Cardiac muscle cell (in vitro differentiated cells and primary cell): ENCODE measurements around the gene TNNI3K. TPM values are rescaled to one million over a fixed set of nuclear protein-coding genes. Genes with fewer than 3 reads are reported as not detected.
"Not testable (repeated sequence)": the region's sequence is repeated elsewhere in the genome, so short reads cannot be mapped to it uniquely, and the experiment has no call there.

Source experiments
- DNase-seq, 2 donors: peaks; one replicate each; pipeline versions ENCODE4 v3.0.0 to v3.0.0-alpha.2; 2010 to 2017; ENCODE audit warnings: low read depth in 1 of 2, low spot score in 1 of 2
- H3K27ac ChIP-seq: fragments of 200-600 bp; sonication (generic); 2 replicates; pipeline ENCODE4 v1.5.1; 2016
- H3K27me3 ChIP-seq: fragments of 200-600 bp; sonication (generic); 2 replicates; pipeline ENCODE4 v1.6.0; 2016; ENCODE audit warnings: control low read depth
- H3K36me3 ChIP-seq: fragments of 200-600 bp; sonication (generic); 2 replicates; pipeline ENCODE4 v1.5.1; 2016; ENCODE audit warnings: control low read depth
- H3K4me1 ChIP-seq: fragments of 200-600 bp; sonication (generic); 2 replicates; pipeline ENCODE4 v1.8.1; 2017; ENCODE audit warnings: low read depth, mild to moderate bottlenecking, mixed run types
- H3K4me3 ChIP-seq: fragments of 200-600 bp; sonication (generic); 2 replicates; pipeline ENCODE4 v1.5.1; 2016; ENCODE audit warnings: mild to moderate bottlenecking
- H3K9me3 ChIP-seq: fragments of 200-600 bp; sonication (generic); 2 replicates; pipeline ENCODE4 v1.5.1; 2017; ENCODE audit warnings: low read depth, mild to moderate bottlenecking, control low read depth
- CTCF ChIP-seq: IDR thresholded peaks from 2 replicates; pipeline ENCODE4 v1.5.1; 2012; ENCODE audit warnings: low read depth, mild to moderate bottlenecking, low read length
- polyA plus RNA-seq: library from polyadenylated mRNA; unstranded; fragments of >200 nt; fragmentation: Nextera tagmentation; extraction: Ambion mirVana; gene quantifications from 2 replicates; pipeline ENCODE4 v1.2.1, GENCODE V29; 2016
- total RNA-seq: library from RNA; depleted of rRNA; stranded (reverse); fragments of >200 nt; gene quantifications from 2 replicates; pipeline ENCODE4 v1.2.3, GENCODE V29; 2016

The TNNI3K gene
- total and polyA plus RNA-seq, 2 experiments from 2014 or later, result 6.6 to 13.4 TPM

DNA sequence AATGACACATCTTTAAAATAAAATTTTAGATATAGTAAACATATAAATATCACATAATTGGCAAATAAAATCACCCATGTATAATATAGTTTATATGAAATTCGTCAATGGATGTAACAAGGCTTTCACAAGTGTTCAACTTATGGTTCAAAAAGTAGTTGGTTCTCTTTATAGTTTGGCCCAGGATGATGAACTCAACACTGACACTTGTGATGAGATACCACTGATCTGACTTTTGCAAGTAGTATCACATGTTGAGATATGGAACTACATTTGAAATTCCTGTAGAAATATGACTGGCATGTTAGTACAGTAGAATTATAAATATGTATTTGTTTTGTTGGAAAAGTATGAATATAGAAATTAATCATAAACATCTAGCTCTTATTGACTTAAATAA lies 1.8 kb downstream of the TNNI3K start:
- H3K9me3 ChIP-seq, result peaks cover 3% of the 10 kb centered on the region
- H3K4me1 ChIP-seq, result peaks cover 22% of the 10 kb centered on the region
- H3K4me3 ChIP-seq, result no peak overlapping the region
- no peak for TF ChIP-seq CTCF
- no peaks in the 10 kb centered on the region for H3K27me3 ChIP-seq
- no peak for DNase-seq
- H3K36me3 ChIP-seq, result no peaks in the 10 kb centered on the region
- H3K27ac ChIP-seq, result no peak overlapping the region

DNA sequence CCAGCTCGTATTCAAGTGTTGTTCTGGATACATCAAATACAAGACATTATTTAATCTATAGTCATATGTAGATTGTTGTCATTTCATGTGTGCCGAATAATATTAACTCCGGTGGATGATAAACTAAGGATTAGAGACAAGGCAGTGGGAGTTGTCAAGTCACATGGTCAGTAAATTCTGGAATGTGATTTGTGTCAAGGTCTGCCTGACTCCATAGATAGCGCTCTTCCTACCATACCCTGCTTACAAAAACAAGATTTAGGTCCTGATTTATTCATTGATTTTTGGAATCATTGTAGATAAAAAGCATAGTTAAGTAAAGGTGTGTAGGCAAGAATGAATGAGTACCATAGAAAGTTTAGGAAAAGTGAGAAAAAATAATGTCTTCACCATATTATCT lies 2.6 kb downstream of the TNNI3K start:
- H3K36me3 ChIP-seq, result no peaks in the 10 kb centered on the region
- TF ChIP-seq CTCF, result no peak

GRCh38 chr1:74245168-74245772 lies 10.1 kb downstream of the TNNI3K start:
- Histone ChIP-seq H3K4me3 (no peak overlapping the region), H3K27me3 (no peaks in the 10 kb centered on the region), H3K27ac (peak overlapping the region; percentile 86), H3K9me3 (no peaks in the 10 kb centered on the region), H3K36me3 (no peaks in the 10 kb centered on the region), H3K4me1 (peaks cover 28% of the 10 kb centered on the region)
- DNase-seq, result peak in 1 of 2 donors; percentile 36
- TF ChIP-seq CTCF, result no peak

More for the DNA sequence above, 2.6 kb downstream of the TNNI3K start:
- Histone ChIP-seq H3K9me3 (peaks cover 3% of the 10 kb centered on the region), H3K4me1 (peaks cover 22% of the 10 kb centered on the region), H3K4me3 (no peak overlapping the region), H3K27ac (no peak overlapping the region), H3K27me3 (no peaks in the 10 kb centered on the region)
- no peak for DNase-seq

- Histone ChIP-seq H3K4me3 (no peak overlapping the region), H3K27ac (peak overlapping the region; percentile 86), H3K9me3 (no peaks in the 10 kb centered on the region), H3K36me3 (no peaks in the 10 kb centered on the region), H3K27me3 (no peaks in the 10 kb centered on the region), H3K4me1 (peaks cover 28% of the 10 kb centered on the region)
- no peak for TF ChIP-seq CTCF
- no peak for DNase-seq
These were observed 11.1 kb downstream of the TNNI3K start for GRCh38 chr1:74246315-74246714.

- no peaks in the 10 kb centered on the region for H3K27me3 ChIP-seq
- no peaks in the 10 kb centered on the region for H3K9me3 ChIP-seq
- H3K4me3 ChIP-seq, result no peak overlapping the region
- no peak for DNase-seq
- no peak for TF ChIP-seq CTCF
- H3K36me3 ChIP-seq, result no peaks in the 10 kb centered on the region
- H3K4me1 ChIP-seq, result peaks cover 28% of the 10 kb centered on the region
- no peak overlapping the region for H3K27ac ChIP-seq
These were observed 12.8 kb downstream of the TNNI3K start for GRCh38 chr1:74247881-74248528.

DNA sequence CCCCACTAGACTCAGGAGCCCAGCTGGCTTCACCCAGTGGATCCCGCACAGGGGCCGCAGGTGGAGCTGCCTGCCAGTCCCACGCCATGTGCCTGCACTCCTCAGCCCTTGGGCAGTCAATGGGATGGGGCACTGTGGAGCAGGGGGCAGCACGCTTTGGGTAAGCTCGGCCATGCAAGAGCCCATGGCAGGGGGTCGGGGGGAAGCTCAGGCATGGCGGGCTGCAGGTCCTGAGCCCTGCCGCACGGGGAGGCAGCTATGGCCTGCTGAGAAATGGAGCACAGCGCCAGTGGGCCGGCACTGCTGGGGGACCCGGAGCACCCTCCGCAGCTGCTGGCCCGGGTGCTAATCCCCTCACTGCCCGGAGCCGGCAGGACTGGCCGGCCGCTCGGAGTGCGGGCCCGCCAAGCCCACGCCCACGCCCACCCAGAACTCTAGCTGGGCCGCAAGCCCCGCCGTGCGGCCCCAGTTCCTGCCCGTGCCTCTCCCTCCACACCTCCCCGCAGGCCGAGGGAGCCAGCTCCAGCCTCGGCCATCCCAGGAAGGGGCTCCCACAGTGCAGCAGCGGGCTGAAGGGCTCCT lies 18.1 kb downstream of the TNNI3K start:
- H3K27ac ChIP-seq, H3K9me3 ChIP-seq, H3K4me1 ChIP-seq, H3K4me3 ChIP-seq, H3K36me3 ChIP-seq, DNase-seq, H3K27me3 ChIP-seq: not testable (repeated sequence)
